ENCODE measurements around the gene MAPK4.

MAPK4 gene

GRCh38 chr18:50662177-50662576 is 102.3 kb downstream of the MAPK4 start:
- in situ Hi-C loops (cut with MboI; ENCODE audit: low pct_unique_long_range_greater_than_20kb, low sequenced_read_pairs, unreplicated experiment) = no loop called here
- DNase-seq (ENCODE audit: low spot score) = peak; percentile 50
- peak; percentile 44 for TF ChIP-seq CTCF (IDR thresholded peaks at IDR 0.05; ENCODE audit: extremely low read depth, insufficient read depth, missing control alignments)

- DNase-seq (ENCODE audit: low spot score) = no peak
- in situ Hi-C loops (cut with MboI; ENCODE audit: low pct_unique_long_range_greater_than_20kb, low sequenced_read_pairs, unreplicated experiment) = no loop called here
- TF ChIP-seq CTCF (IDR thresholded peaks at IDR 0.05; ENCODE audit: extremely low read depth, insufficient read depth, missing control alignments) = no peak
Observed at GRCh38 chr18:50662775-50663383, 103.0 kb downstream of the MAPK4 start.

- no peak for DNase-seq (ENCODE audit: low spot score)
- TF ChIP-seq CTCF (IDR thresholded peaks at IDR 0.05; ENCODE audit: extremely low read depth, insufficient read depth, missing control alignments) = no peak
- in situ Hi-C loops (cut with MboI; ENCODE audit: low pct_unique_long_range_greater_than_20kb, low sequenced_read_pairs, unreplicated experiment) = no loop called here
Observed at GRCh38 chr18:50663626-50664441, 103.9 kb downstream of the MAPK4 start.

- TF ChIP-seq CTCF (IDR thresholded peaks at IDR 0.05; ENCODE audit: extremely low read depth, insufficient read depth, missing control alignments) = no peak
- no peak for DNase-seq (ENCODE audit: low spot score)
- in situ Hi-C loops (cut with MboI; ENCODE audit: low pct_unique_long_range_greater_than_20kb, low sequenced_read_pairs, unreplicated experiment) = no loop called here
Observed at GRCh38 chr18:50665015-50665414, 105.1 kb downstream of the MAPK4 start.

- no peak for DNase-seq (ENCODE audit: low spot score)
- in situ Hi-C loops (cut with MboI; ENCODE audit: low pct_unique_long_range_greater_than_20kb, low sequenced_read_pairs, unreplicated experiment) = no loop called here
- TF ChIP-seq CTCF (IDR thresholded peaks at IDR 0.05; ENCODE audit: extremely low read depth, insufficient read depth, missing control alignments) = no peak
Observed at GRCh38 chr18:50665519-50665918, 105.6 kb downstream of the MAPK4 start.

GRCh38 chr18:50666536-50666935 is 106.6 kb downstream of the MAPK4 start:
- in situ Hi-C loops (cut with MboI; ENCODE audit: low pct_unique_long_range_greater_than_20kb, low sequenced_read_pairs, unreplicated experiment) = no loop called here

More at GRCh38 chr18:50666536-50666935, 106.6 kb downstream of the MAPK4 start:
- TF ChIP-seq CTCF (IDR thresholded peaks at IDR 0.05; ENCODE audit: extremely low read depth, insufficient read depth, missing control alignments) = no peak
- no peak for DNase-seq (ENCODE audit: low spot score)

Measured in GM13977 (cell line).